ENCODE measurements around the gene RFPL4A.
A peak's percentile ranks its signal among the peaks of the same experiment; 100 is the strongest.

The RFPL4A gene

GRCh38 chr19:55795021-55795420 lies 36.1 kb downstream of the RFPL4A start:
- TF ChIP-seq CTCF (IDR thresholded peaks at IDR 0.05; ENCODE audit: unreplicated experiment in 3 of 3), result no peak
- Mint-ChIP-seq H3K27me3 (ENCODE audit: low read depth) (peaks cover 3% of the 10 kb centered on the region), H3K27ac (no peak overlapping the region), H3K9me3 (peaks cover 43% of the 10 kb centered on the region), H3K36me3 (ENCODE audit: low read depth) (no peaks in the 10 kb centered on the region), H3K4me3 (no peak overlapping the region), H3K4me1 (no peaks in the 10 kb centered on the region)

DNA sequence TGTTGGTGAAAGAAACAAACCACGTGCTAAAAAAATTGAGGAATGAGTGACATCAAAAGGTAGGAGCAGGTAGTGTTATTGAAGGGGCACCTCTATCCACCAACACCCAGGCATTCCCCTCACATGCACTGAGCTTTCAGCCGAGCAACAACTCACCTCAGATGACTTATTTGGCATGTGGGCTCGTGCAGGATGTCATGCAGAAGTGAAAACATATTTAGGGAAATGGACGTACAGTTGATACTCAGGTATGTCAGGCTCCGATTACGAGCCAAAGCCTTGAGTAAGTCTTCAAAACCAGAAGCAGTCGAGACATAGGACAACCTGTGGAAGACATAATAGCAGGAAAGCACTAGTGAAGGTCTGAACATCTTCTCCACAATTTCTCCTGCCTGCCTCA lies 42.5 kb downstream of the RFPL4A start:
- Mint-ChIP-seq H3K36me3 (ENCODE audit: low read depth) (no peaks in the 10 kb centered on the region), H3K4me3 (no peak overlapping the region), H3K27ac (no peak overlapping the region), H3K27me3 (ENCODE audit: low read depth) (no peaks in the 10 kb centered on the region), H3K4me1 (no peaks in the 10 kb centered on the region), H3K9me3 (peaks cover 59% of the 10 kb centered on the region)
- no peak for TF ChIP-seq CTCF (IDR thresholded peaks at IDR 0.05; ENCODE audit: unreplicated experiment in 3 of 3)

DNA sequence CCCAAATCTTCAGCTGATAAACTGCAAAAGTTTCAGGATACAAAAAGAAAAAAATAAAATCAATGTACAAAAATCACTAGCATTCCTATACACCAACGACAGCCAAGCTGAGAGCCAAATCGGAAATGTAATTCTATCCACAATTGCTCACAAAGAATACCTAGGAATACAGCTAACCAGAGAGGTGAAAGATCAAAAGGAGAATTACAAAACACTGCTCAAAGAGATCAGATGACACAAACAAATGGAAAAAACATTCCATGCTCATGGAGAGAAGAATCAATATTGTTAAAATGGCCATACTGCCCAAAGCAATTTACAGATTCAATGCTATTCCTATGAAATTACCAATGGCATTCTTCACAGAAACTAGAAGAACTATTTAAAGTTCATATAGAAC lies 43.4 kb downstream of the RFPL4A start:
- no peak for TF ChIP-seq CTCF (IDR thresholded peaks at IDR 0.05; ENCODE audit: unreplicated experiment in 3 of 3)
- H3K27me3 Mint-ChIP-seq (ENCODE audit: low read depth), result no peaks in the 10 kb centered on the region
- H3K9me3 Mint-ChIP-seq, result peaks cover 63% of the 10 kb centered on the region
- H3K36me3 Mint-ChIP-seq (ENCODE audit: low read depth), result no peaks in the 10 kb centered on the region
- H3K27ac Mint-ChIP-seq, result no peak overlapping the region
- no peak overlapping the region for H3K4me3 Mint-ChIP-seq
- no peaks in the 10 kb centered on the region for H3K4me1 Mint-ChIP-seq

DNA sequence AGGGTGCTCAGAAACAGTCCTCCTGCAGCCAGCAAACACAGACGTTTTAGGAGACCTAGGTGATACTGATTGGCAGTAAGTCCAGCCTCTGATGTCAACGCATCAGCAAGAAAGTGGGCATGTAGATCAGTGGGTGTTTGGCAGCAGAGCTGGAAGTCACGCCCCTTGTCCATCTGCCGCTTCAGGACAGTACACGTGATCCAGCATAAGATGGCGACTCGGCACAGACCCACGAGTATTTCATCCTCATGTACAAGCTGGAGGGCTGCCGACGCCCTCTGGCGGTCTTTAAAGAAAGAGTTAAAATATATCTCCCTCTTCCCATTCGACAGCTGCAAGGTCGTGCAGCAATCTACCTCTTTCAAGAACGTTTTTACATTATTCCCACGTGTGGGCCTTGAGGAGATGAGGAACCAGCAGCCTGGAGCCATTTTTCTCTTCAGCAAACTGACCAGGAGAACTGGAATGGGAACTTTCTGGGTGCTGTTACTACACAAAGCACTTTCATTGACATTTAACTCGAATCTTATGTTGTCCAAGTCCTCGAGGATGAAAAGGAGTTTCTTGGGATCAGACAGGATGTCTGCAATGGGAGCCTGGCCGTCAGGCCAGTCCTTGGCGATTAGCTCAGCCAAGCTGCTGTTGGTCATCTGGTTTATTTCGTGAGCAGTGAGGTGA lies 50.6 kb downstream of the RFPL4A start:
- Mint-ChIP-seq H3K9me3 (peaks cover 51% of the 10 kb centered on the region), H3K4me3 (no peak overlapping the region), H3K27me3 (ENCODE audit: low read depth) (no peaks in the 10 kb centered on the region), H3K36me3 (ENCODE audit: low read depth) (no peaks in the 10 kb centered on the region), H3K4me1 (no peaks in the 10 kb centered on the region), H3K27ac (no peak overlapping the region)
- TF ChIP-seq CTCF (IDR thresholded peaks at IDR 0.05; ENCODE audit: unreplicated experiment in 3 of 3), result peak in 2 of 3 experiments; percentile 28 to 36

GRCh38 chr19:55811340-55811739 lies 52.4 kb downstream of the RFPL4A start:
- Mint-ChIP-seq H3K4me1 (no peaks in the 10 kb centered on the region), H3K4me3 (no peak overlapping the region), H3K9me3 (peaks cover 52% of the 10 kb centered on the region), H3K27me3 (ENCODE audit: low read depth) (no peaks in the 10 kb centered on the region), H3K27ac (no peak overlapping the region), H3K36me3 (ENCODE audit: low read depth) (no peaks in the 10 kb centered on the region)
- no peak for TF ChIP-seq CTCF (IDR thresholded peaks at IDR 0.05; ENCODE audit: unreplicated experiment in 3 of 3)

DNA sequence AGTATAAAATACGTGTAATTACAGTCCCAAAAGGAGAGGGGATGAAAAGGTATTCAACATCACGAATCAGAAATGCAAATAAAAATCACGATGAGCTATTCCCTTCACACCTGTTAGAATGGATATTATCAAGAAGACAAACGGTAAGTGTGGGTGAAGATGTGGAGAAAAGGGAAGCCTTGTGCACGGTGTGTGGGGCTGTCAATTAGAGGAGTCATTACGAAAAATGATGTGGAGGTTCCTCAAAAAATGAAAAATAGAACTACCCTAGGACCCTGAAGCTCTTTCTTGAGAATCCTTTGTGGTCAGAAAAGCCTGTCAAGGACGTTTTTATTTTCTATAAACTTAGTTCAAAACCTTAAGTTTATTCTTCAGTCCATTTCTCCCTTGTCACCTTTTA lies 53.6 kb downstream of the RFPL4A start:
- Mint-ChIP-seq H3K4me3 (no peak overlapping the region), H3K36me3 (ENCODE audit: low read depth) (no peaks in the 10 kb centered on the region), H3K9me3 (peaks cover 49% of the 10 kb centered on the region), H3K27me3 (ENCODE audit: low read depth) (no peaks in the 10 kb centered on the region), H3K4me1 (no peaks in the 10 kb centered on the region), H3K27ac (no peak overlapping the region)
- no peak for TF ChIP-seq CTCF (IDR thresholded peaks at IDR 0.05; ENCODE audit: unreplicated experiment in 3 of 3)
